GM23338 (cell line): ENCODE measurements around the gene C12orf60. TPM values are rescaled to one million over a fixed set of nuclear protein-coding genes. Genes with fewer than 3 reads are reported as not detected.

ENCODE experiments used
- ATAC-seq: fragments of 200-7000 bp; cut with Tn5 transposase; 3 replicates; pipeline ENCODE4 v1.9.1; 2020
- DNase-seq: peaks from one replicate; pipeline ENCODE4 v3.0.0-alpha.2; 2015; ENCODE audit warnings: low spot score
- H2AFZ ChIP-seq: fragments of 200-600 bp; sonication (generic); 2 replicates; pipeline ENCODE4 v1.8.0; 2016; ENCODE audit warnings: antibody characterized with exemption, mild to moderate bottlenecking, moderate library complexity
- H3F3A ChIP-seq: fragments of 200-600 bp; sonication (generic); replicated peaks from 2 replicates; pipeline ENCODE4 v1.8.0; 2017; ENCODE audit warnings: antibody characterized with exemption, mixed run types, low read depth
- H3K27ac ChIP-seq: fragments of 200-600 bp; sonication (generic); 2 replicates; pipeline ENCODE4 v1.6.1; 2016; ENCODE audit warnings: low read depth
- H3K27me3 ChIP-seq: fragments of 200-600 bp; sonication (generic); 2 replicates; pipeline ENCODE4 v1.8.0; 2016; ENCODE audit warnings: mild to moderate bottlenecking, mixed run types, moderate library complexity; ENCODE audit not compliant: insufficient read depth
- H3K36me3 ChIP-seq: fragments of 200-600 bp; sonication (generic); 2 replicates; pipeline ENCODE4 v1.8.0; 2016; ENCODE audit warnings: mild to moderate bottlenecking; ENCODE audit not compliant: insufficient read depth
- H3K4me1 ChIP-seq: fragments of 200-600 bp; sonication (generic); 2 replicates; pipeline ENCODE4 v1.8.0; 2016; ENCODE audit warnings: mild to moderate bottlenecking, moderate library complexity; ENCODE audit not compliant: insufficient read depth
- H3K4me2 ChIP-seq: fragments of 200-600 bp; sonication (generic); 2 replicates; pipeline ENCODE4 v1.7.1; 2017; ENCODE audit warnings: mixed run types
- H3K4me3 ChIP-seq: fragments of 200-600 bp; sonication (generic); 2 replicates; pipeline ENCODE4 v1.6.1; 2016; ENCODE audit warnings: mixed run types
- H3K79me2 ChIP-seq: fragments of 200-600 bp; sonication (generic); replicated peaks from 2 replicates; pipeline ENCODE4 v1.8.0; 2017; ENCODE audit warnings: mild to moderate bottlenecking; ENCODE audit not compliant: insufficient read depth
- H3K9me2 ChIP-seq: fragments of 200-600 bp; sonication (generic); 2 replicates; pipeline ENCODE4 v1.8.0; 2017; ENCODE audit not compliant: insufficient read depth
- H4K20me1 ChIP-seq: fragments of 200-600 bp; sonication (generic); replicated peaks from 2 replicates; pipeline ENCODE4 v1.8.0; 2017; ENCODE audit warnings: mild to moderate bottlenecking; ENCODE audit not compliant: insufficient read depth
- H3K27ac Mint-ChIP-seq: 2 replicates; pipeline ENCODE4 v1.8.0; 2020; ENCODE audit warnings: inconsistent platforms, mild to moderate bottlenecking, moderate library complexity, mixed read lengths
- H3K27me3 Mint-ChIP-seq: 3 replicates; pipeline ENCODE4 v1.8.0; 2022; ENCODE audit warnings: low read depth, mild to moderate bottlenecking, moderate library complexity, mixed read lengths, inconsistent platforms; ENCODE audit not compliant: insufficient read depth, poor library complexity
- H3K36me3 Mint-ChIP-seq: 3 replicates; pipeline ENCODE4 v1.8.0; 2021; ENCODE audit warnings: low read depth, mild to moderate bottlenecking, inconsistent platforms, moderate library complexity, mixed read lengths
- H3K4me1 Mint-ChIP-seq: 3 replicates; pipeline ENCODE4 v1.8.0; 2020; ENCODE audit warnings: mild to moderate bottlenecking, inconsistent platforms, mixed read lengths
- H3K4me3 Mint-ChIP-seq: 3 replicates; pipeline ENCODE4 v1.8.0; 2021; ENCODE audit warnings: moderate library complexity, mild to moderate bottlenecking, inconsistent platforms, mixed read lengths
- H3K9me3 Mint-ChIP-seq: 3 replicates; pipeline ENCODE4 v1.8.0; 2020; ENCODE audit warnings: moderate library complexity, mild to moderate bottlenecking, inconsistent platforms, mixed read lengths
- CREB1 ChIP-seq: fragments of 250-450 bp; sonication (Bioruptor Pico); IDR thresholded peaks from 2 replicates; pipeline ENCODE4 v1.5.0; 2020; ENCODE audit warnings: low read depth, mild to moderate bottlenecking, moderate library complexity
- ETS1 ChIP-seq: IDR thresholded peaks from 2 replicates; pipeline ENCODE4 v1.6.1; 2016; ENCODE audit warnings: antibody characterized with exemption
- EZH2 ChIP-seq: fragments of 200-600 bp; sonication (generic); IDR thresholded peaks from one replicate; pipeline ENCODE4 v1.8.0; 2017; ENCODE audit warnings: antibody characterized with exemption, mild to moderate bottlenecking, low read depth; ENCODE audit not compliant: unreplicated experiment
- EZH2phosphoT487 ChIP-seq: fragments of 200-600 bp; sonication (generic); IDR thresholded peaks from one replicate; pipeline ENCODE4 v1.8.1; 2018; ENCODE audit warnings: antibody characterized with exemption; ENCODE audit not compliant: unreplicated experiment
- JUNB ChIP-seq: IDR thresholded peaks from one replicate; pipeline ENCODE4 v1.6.1; 2016; ENCODE audit warnings: antibody characterized with exemption; ENCODE audit not compliant: unreplicated experiment
- NANOG ChIP-seq: IDR thresholded peaks from 2 replicates; pipeline ENCODE4 v1.6.1; 2016; ENCODE audit warnings: antibody characterized with exemption, borderline replicate concordance
- POLR2AphosphoS5 ChIP-seq: IDR thresholded peaks from 2 replicates; pipeline ENCODE4 v1.6.1; 2016; ENCODE audit warnings: antibody characterized with exemption, low read depth
- REST ChIP-seq: IDR thresholded peaks from one replicate; pipeline ENCODE4 v1.6.1; 2018; ENCODE audit warnings: antibody characterized with exemption; ENCODE audit not compliant: unreplicated experiment
- STAT1 ChIP-seq: IDR thresholded peaks from one replicate; pipeline ENCODE4 v1.6.1; 2016; ENCODE audit warnings: antibody characterized with exemption; ENCODE audit not compliant: unreplicated experiment
- ZNF114 ChIP-seq: fragments of 250-450 bp; sonication (Bioruptor Pico); IDR thresholded peaks from 2 replicates; pipeline ENCODE4 v1.5.0; 2020; ENCODE audit warnings: mild to moderate bottlenecking, moderate library complexity
- ZNF331 ChIP-seq: fragments of 250-450 bp; sonication (Bioruptor Pico); IDR thresholded peaks from 2 replicates; pipeline ENCODE4 v1.5.0; 2020; ENCODE audit warnings: low read depth, mild to moderate bottlenecking, moderate library complexity
- ZNF462 ChIP-seq: fragments of 250-450 bp; sonication (Bioruptor Pico); IDR thresholded peaks from 2 replicates; pipeline ENCODE4 v1.5.0; 2020; ENCODE audit warnings: mild to moderate bottlenecking, moderate library complexity
- polyA plus RNA-seq: library from polyadenylated mRNA; unstranded; fragments of >200 nt; fragmentation: Nextera tagmentation; extraction: Ambion mirVana; gene quantifications from 2 replicates; pipeline ENCODE4 v1.2.1, GENCODE V29; 2016
- total RNA-seq: library from RNA; depleted of rRNA; stranded (reverse); fragments of >200 nt; shearing (Covaris generic); gene quantifications from 2 replicates; pipeline ENCODE4 v1.2.3, GENCODE V29; 2014
- TF ChIP-seq, protein P1 (sequence below), 2 experiments: fragments of 200-600 bp in 1 of 2; sonication (generic) in 1 of 2; conservative IDR thresholded peaks; 2 replicates each; pipeline versions ENCODE4 v1.5.1 to v1.6.1; 2016 to 2017; ENCODE audit warnings: antibody characterized with exemption in 2 of 2, low read depth in 2 of 2, mild to moderate bottlenecking in 2 of 2, moderate library complexity in 1 of 2

The C12orf60 gene
- total and polyA plus RNA-seq, 2 experiments from 2014 or later, result 1.7 to 2.3 TPM

DNA sequence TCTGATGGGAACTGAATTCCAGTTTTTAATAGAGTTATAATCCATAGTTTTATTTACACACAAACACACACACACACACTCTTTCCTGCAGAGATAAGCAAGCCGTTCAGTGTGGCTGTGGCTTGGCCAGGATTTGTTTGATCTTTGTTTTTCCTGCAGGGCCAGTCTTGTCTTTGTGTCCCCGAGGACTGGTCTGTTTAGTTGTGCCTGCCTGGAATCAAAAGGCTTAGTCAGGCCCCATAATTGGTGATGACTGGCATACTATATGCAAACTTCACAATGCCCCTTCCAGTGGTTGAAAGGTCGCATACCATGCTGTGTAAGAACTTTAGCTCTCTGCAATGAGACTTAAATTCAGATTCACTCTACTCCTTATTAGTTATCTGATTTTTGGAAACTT is 26.2 kb upstream of the C12orf60 start:
- Mint-ChIP-seq H3K9me3 (no peaks in the 10 kb centered on the region), H3K36me3 (no peaks in the 10 kb centered on the region), H3K4me1 (peaks cover 31% of the 10 kb centered on the region), H3K4me3 (no peak overlapping the region), H3K27ac (no peak overlapping the region; the same call in 1 of the 2 replicates), H3K27me3 (peaks cover 15% of the 10 kb centered on the region)
- Histone ChIP-seq H4K20me1 (peaks cover 5% of the 10 kb centered on the region; the same call in 1 of the 2 replicates), H2AFZ (no peak overlapping the region), H3F3A (no peaks in the 10 kb centered on the region), H3K4me3 (no peak overlapping the region), H3K9me2 (no peaks in the 10 kb centered on the region), H3K36me3 (no peaks in the 10 kb centered on the region), H3K79me2 (peaks cover 9% of the 10 kb centered on the region), H3K27ac (no peak overlapping the region), H3K27me3 (no peaks in the 10 kb centered on the region), H3K4me1 (peaks cover 22% of the 10 kb centered on the region), H3K4me2 (no peak overlapping the region)
- DNase-seq (no peak), ATAC-seq (no peak)
- TF ChIP-seq ZNF462 (no peak), ZNF331 (CRISPR knock-in tag) (no peak), STAT1 (no peak), CREB1 (no peak), EZH2 (no peak), JUNB (no peak), ETS1 (no peak), NANOG (no peak), EZH2phosphoT487 (no peak), POLR2AphosphoS5 (no peak), ZNF114 (CRISPR knock-in tag) (no peak), REST (no peak)
- TF ChIP-seq, protein P1, sequence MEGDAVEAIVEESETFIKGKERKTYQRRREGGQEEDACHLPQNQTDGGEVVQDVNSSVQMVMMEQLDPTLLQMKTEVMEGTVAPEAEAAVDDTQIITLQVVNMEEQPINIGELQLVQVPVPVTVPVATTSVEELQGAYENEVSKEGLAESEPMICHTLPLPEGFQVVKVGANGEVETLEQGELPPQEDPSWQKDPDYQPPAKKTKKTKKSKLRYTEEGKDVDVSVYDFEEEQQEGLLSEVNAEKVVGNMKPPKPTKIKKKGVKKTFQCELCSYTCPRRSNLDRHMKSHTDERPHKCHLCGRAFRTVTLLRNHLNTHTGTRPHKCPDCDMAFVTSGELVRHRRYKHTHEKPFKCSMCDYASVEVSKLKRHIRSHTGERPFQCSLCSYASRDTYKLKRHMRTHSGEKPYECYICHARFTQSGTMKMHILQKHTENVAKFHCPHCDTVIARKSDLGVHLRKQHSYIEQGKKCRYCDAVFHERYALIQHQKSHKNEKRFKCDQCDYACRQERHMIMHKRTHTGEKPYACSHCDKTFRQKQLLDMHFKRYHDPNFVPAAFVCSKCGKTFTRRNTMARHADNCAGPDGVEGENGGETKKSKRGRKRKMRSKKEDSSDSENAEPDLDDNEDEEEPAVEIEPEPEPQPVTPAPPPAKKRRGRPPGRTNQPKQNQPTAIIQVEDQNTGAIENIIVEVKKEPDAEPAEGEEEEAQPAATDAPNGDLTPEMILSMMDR (conservative IDR thresholded peaks at IDR 0.05; ENCODE audit: low read depth in 2 of 2), result no peak
